ENCODE results near the gene DNMT3A.

DNMT3A gene

GRCh38 chr2:25323610-25324189, 18.0 kb downstream of the DNMT3A start:
- DNase-seq = no peak

- peak; percentile 61 to 82 for DNase-seq
Measured at GRCh38 chr2:25323042-25323514, 18.6 kb downstream of the DNMT3A start.

- DNase-seq = no peak
Measured at GRCh38 chr2:25322312-25322711, 19.4 kb downstream of the DNMT3A start.

- DNase-seq = no peak
Measured at GRCh38 chr2:25320077-25320476, 21.6 kb downstream of the DNMT3A start.

- peak in 1 of 2 donors; percentile 59 for DNase-seq
Measured at GRCh38 chr2:25316101-25316500, 25.6 kb downstream of the DNMT3A start.

- DNase-seq = no peak
Measured at GRCh38 chr2:25315316-25315680, 26.4 kb downstream of the DNMT3A start.

- peak; percentile 66 to 80 for DNase-seq
Measured at GRCh38 chr2:25314514-25315315, 27.0 kb downstream of the DNMT3A start.

- DNase-seq = no peak
Measured at GRCh38 chr2:25313711-25314513, 27.8 kb downstream of the DNMT3A start.

- DNase-seq = peak in 1 of 2 donors; percentile 37
Measured at GRCh38 chr2:25312958-25313710, 28.6 kb downstream of the DNMT3A start.

- DNase-seq = no peak
Measured at GRCh38 chr2:25311865-25312575, 29.7 kb downstream of the DNMT3A start.

GRCh38 chr2:25310965-25311864, 30.5 kb downstream of the DNMT3A start:
- no peak for DNase-seq

- DNase-seq = no peak
Measured at GRCh38 chr2:25310709-25310964, 31.1 kb downstream of the DNMT3A start.

- peak; percentile 68 to 71 for DNase-seq
Measured at GRCh38 chr2:25309402-25309801, 32.3 kb downstream of the DNMT3A start.

- DNase-seq = no peak
Measured at GRCh38 chr2:25308599-25308998, 33.1 kb downstream of the DNMT3A start.

- no peak for DNase-seq
Measured at GRCh38 chr2:25307949-25308557, 33.7 kb downstream of the DNMT3A start.

- no peak for DNase-seq
Measured at GRCh38 chr2:25306777-25307368, 34.9 kb downstream of the DNMT3A start.

- no peak for DNase-seq
Measured at GRCh38 chr2:25305775-25306174, 36.0 kb downstream of the DNMT3A start.

- peak in 1 of 2 donors; percentile 33 for DNase-seq
Measured at GRCh38 chr2:25304826-25305596, 36.7 kb downstream of the DNMT3A start.

- DNase-seq = no peak
Measured at GRCh38 chr2:25304321-25304720, 37.4 kb downstream of the DNMT3A start.

All from CD4-positive, alpha-beta T cell treated with Interleukin-4 for 1 hour (primary cell).